HG03460 (cell line): Measurements from ENCODE around the gene PODXL2.
A peak's percentile ranks its signal among the peaks of the same experiment; 100 is the strongest.
"Not testable (repeated sequence)": the region's sequence is repeated elsewhere in the genome, so short reads cannot be mapped to it uniquely, and the experiment has no call there.

Experiments used
- ATAC-seq: cut with Tn5 transposase; IDR thresholded peaks from one replicate; pipeline ENCODE4 v1.9.1; 2021; ENCODE audit not compliant: unreplicated experiment

Gene PODXL2

GRCh38 chr3:127688416-127689265 lies 59.7 kb downstream of the PODXL2 start:
- ATAC-seq: no peak

DNA sequence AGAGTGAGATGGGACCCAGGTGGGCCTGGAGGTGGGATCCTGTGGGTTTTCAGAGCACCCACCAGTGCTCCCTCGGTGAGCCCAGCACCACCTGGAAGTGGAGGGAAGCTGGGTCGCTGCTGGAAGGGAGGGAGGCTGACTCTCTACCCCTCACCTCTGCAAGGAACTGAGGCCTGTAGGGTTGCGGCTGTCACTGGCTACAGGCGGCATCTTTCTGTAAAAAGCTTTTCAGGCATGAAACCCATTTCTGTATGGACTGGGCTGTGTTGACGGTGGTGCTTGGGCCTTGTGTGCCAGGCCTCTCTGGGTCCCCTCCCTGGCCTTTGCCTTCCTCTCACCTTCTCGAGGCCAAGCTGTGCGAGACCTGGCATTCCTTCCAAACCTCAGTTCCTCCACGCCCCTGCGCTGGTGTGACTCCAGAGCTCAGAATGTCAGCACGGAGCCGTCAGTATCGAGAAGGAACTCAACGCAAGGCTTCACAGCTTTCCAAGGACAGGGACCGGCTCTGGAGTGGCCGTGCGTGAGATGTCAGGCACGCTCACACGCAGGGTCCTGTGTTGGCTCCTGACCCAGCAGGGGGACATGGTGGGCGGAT lies 60.4 kb downstream of the PODXL2 start:
- no peak for ATAC-seq

- ATAC-seq: no peak
These were observed 61.1 kb downstream of the PODXL2 start for GRCh38 chr3:127690106-127690505.

GRCh38 chr3:127690823-127691452 lies 62.0 kb downstream of the PODXL2 start:
- no peak for ATAC-seq

GRCh38 chr3:127691489-127691888 lies 62.5 kb downstream of the PODXL2 start:
- ATAC-seq: no peak

DNA sequence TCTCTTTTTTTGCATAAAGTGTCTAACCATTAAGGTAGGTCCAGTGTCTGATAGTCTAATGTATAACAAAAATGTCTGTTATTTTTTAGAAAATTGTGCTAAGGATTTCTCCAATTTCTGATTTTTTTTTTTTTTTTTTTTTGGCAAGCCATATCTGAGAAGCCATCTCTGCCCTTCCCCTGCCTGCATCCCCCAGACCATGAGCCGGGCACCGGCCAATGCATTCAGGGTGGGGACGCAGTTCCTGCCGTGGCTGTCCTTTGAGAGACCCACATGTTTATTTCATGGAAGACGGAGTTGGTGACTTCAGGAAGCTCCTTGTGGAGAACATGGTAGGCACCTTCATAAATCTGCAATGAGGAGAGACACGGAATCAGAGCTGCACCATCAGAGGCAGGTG lies 63.0 kb downstream of the PODXL2 start:
- no peak for ATAC-seq

DNA sequence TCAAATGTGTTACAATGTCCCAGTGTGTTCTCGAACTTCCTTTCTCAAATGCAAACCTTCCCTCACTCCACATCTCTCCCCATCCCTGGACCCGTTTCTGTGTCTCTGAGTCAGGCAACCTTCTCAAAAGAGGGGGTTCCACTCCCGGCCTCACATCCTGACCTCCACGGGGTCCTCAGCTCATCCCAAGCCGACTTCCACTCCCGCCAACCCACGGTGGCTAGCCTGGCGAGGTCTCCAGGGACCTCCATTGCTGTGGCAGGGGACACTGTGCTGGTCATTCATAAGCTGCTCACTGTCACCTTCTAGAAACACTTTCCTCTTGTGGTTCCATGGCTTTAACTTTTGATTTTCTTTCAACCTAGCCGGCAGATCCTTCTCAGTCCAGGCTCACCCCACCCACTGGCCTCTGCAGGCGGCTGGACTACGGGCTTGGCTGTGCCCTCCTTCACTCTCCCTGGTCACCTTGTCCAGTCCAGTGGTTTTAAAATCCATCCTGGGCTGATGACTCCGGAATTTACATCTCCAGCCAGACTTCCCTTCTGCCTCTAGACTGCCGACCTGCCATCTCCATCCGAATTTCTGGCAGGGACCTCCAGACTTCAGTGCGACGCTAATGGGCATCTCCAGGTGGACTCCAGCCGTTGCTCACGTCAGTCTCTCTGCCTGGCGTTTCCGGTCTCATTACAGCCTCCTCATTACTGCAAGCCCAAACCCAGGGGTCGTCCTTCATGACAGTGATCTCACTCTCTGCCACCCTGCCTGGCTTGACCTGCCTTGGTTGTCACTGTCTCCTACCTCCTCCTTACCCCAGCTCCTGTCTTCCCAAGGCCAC lies 63.7 kb downstream of the PODXL2 start:
- no peak for ATAC-seq

GRCh38 chr3:127693336-127693843 lies 64.4 kb downstream of the PODXL2 start:
- no peak for ATAC-seq

- no peak for ATAC-seq
These were observed 65.7 kb downstream of the PODXL2 start for GRCh38 chr3:127694467-127695215.

DNA sequence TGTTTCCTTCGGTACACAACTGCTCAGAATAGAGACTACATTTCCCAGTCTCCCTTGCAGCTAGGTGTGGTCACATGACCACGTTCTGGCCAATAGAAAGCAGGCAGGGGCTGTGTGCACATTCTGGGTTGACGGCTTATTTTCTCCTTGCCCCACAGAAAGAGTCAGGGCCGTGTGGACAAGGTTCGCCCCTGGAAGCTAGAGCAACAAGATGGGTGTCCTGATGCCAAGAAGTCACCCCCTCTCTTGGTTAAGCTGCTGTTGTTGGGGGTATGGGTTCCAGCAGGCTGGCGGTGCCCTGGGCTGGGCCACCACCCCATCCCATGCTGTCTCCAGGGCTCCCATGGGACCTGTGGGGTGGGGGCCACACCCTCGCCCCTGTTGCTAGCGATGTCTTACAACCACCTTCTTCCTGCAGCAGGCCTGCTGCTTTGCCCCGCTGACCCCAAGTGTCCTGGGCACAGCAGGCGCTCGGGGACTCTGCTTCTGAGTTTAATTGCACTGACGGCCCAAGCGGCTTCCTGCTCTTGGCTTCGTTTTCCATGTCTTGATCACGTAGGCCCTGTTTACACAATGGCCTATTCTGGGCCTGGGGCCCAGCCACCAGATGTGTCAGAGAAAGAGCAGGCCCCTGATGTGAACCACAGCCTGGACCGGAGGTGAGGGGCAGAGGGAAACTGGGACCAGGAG lies 68.7 kb downstream of the PODXL2 start:
- ATAC-seq: peak; percentile 73

GRCh38 chr3:127698286-127698685 lies 69.3 kb downstream of the PODXL2 start:
- ATAC-seq: no peak

DNA sequence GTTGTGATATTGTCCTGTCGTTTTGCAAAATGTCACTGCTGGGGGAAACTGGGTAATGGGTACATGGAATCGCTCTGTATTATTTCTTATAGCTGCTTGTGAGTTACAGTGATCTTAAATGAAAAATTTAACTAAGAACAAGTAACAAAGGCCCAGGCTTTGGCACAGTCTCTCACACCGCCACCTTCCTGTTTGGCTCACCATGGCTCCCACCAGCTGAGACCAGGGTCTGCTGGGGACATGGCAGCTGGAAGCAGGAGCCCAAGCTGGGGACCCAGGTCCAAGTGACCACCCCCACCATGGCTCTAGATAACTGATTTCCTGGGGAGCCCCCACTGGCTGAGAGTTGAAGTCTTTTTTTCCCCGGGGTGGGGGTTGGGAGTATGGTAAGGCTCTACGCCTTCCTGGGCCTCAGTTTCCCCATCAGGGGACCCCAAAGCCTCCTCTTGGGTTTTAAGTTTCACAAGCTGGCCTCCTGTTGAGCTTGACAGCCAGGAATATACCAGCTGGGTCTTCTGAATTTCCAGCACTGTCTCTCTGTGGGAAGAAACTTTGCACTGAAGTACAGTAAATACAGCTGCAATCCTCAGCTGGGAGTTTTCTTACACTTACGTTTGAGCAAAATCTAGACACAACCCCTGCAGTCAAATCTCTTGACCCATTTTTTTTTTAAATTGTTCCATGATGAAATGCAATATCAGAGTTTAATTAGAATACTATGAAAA lies 69.9 kb downstream of the PODXL2 start:
- no peak for ATAC-seq

DNA sequence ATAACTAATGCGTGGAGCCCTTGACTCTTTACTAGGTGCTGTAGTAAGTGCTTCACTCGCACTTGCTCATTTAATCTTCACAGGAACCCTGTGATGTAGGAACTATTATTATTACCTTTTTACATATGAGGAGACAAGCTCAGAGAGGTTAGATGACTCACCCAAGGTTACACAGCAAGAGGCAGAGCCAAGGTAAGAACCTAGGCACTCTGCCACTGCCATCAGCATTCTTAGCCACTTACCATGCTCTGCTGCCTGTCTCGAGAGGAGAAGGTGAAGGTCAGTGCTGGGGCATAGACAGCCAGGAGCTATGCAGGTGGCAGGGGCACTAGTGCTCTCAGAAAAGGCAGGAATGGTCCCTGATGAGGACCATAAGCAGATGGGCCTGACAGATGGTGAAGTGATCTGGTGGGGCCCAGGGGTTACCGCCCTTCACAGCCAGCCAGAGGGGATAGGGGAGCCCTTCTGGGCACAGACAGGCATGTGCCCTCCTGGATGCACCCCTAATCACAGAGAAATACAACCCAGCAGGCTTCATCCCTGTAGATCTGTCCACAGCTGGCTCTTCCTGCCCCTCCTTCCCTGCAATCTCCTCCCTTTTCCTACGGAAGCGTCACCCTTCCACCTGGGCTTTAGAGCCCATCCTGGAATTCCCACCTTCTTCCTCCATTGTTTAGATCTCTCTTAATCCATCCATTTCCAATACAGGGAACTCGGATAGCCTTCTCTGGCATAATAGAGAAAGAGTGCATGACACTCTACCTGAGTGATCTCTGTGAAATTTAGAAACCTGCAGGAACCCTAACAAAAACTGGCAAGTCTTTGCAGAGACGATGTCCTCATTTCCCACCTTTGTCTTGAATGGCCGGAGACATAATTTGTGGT lies 70.7 kb downstream of the PODXL2 start:
- ATAC-seq: no peak

- no peak for ATAC-seq
These were observed 71.4 kb downstream of the PODXL2 start for GRCh38 chr3:127700406-127700805.

DNA sequence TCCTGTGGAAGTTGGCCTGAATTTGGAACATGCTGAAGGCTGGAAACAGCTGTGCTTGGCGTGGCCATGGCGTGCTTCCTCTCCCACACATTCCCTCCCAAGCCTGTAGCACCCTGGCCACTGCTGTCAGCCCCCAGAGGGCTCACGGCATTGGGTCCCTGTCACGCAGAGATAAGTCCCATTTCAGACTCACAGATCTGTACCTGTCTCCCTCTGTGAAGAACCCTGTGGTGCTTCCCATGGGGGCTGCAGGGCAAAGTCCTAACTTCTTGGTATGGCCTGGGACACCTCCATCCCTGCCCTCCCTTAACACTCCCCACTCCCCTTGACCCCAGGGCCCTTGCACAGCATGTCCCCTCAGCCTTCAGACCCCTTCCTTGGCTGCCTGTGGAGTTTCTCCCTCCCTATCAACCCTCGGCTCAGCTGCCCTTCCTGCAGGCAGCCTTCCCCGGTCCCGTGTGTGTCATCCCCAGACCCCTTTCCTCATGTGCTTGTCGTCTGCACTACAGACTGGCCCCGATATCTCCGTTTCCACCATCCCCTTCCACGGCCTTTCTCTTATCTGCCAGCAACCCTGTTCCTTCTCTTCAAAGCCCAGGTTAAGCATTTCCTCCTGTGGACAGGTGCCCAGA lies 72.4 kb downstream of the PODXL2 start:
- no peak for ATAC-seq

- ATAC-seq: no peak
These were observed 73.2 kb downstream of the PODXL2 start for GRCh38 chr3:127702151-127702578.

DNA sequence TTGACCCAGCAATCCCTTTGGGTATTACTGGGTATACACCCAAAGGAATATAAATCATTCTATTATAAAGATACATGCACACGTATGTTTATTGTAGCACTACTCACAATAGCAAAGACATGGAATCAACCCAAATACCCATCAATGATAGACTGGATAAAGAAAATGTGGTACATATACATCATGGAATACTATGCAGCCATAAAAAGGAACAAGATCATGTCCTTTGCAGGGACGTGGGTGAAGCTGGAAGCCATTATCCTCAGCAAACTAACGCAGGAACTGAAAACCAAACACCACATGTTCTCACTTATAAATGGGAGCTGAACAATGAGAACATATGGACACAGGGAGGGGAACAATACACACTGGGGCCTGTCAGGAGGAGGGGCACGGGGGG lies 75.9 kb downstream of the PODXL2 start:
- ATAC-seq: not testable (repeated sequence)

- no peak for ATAC-seq
These were observed 77.3 kb downstream of the PODXL2 start for GRCh38 chr3:127706312-127706711.
